Panc1 (cell line): ENCODE measurements around the gene ALDH1A3.

Experiments
- POLR2AphosphoS5 ChIP-seq: IDR thresholded peaks from 2 replicates; pipeline ENCODE4 v1.6.1; 2012; ENCODE audit warnings: mild to moderate bottlenecking, low read depth, low read length, moderate library complexity
- SIN3A ChIP-seq: IDR thresholded peaks from 2 replicates; pipeline ENCODE4 v1.6.1; 2012; ENCODE audit warnings: low read depth, mild to moderate bottlenecking, low read length, moderate library complexity, borderline replicate concordance; ENCODE audit not compliant: insufficient read depth
- TCF7L2 ChIP-seq: IDR thresholded peaks from 2 replicates; pipeline ENCODE4 v1.6.1; 2011; ENCODE audit warnings: mild to moderate bottlenecking, low read depth, low read length, inconsistent platforms
- TF ChIP-seq, protein P1 (sequence below): fragments of 450-650 bp; IDR thresholded peaks from 2 replicates; pipeline ENCODE4 v1.5.1; 2017; ENCODE audit warnings: mild to moderate bottlenecking
- TF ChIP-seq, protein P2 (sequence below), 2 experiments: IDR thresholded peaks; 2 replicates each; pipeline ENCODE4 v1.6.1; 2011 to 2012; ENCODE audit warnings: low read depth in 2 of 2, control low read depth in 1 of 2, low read length in 1 of 2, mild to moderate bottlenecking in 1 of 2, moderate library complexity in 1 of 2; ENCODE audit not compliant: insufficient read depth in 1 of 2

DNA sequence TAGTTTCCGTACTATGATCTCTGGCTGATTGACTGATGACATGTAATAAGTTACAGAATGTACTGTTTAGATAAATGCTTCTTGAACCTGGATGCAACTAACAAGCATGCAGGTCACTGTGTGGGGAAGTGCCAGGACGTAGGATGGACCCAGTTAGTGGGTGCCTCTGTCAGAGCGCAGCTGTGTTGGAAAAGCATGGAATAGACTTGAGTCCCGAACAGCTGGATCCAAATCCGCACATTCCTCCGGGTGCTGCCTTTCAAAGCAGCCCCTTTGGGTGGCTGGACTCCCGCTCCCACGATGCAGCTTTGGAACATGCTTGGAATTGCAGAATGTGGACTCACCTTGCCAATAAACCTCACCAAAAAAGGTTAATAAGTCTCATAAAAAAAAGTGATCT is 35.5 kb upstream of the ALDH1A3 start:
- TF ChIP-seq, protein P1, sequence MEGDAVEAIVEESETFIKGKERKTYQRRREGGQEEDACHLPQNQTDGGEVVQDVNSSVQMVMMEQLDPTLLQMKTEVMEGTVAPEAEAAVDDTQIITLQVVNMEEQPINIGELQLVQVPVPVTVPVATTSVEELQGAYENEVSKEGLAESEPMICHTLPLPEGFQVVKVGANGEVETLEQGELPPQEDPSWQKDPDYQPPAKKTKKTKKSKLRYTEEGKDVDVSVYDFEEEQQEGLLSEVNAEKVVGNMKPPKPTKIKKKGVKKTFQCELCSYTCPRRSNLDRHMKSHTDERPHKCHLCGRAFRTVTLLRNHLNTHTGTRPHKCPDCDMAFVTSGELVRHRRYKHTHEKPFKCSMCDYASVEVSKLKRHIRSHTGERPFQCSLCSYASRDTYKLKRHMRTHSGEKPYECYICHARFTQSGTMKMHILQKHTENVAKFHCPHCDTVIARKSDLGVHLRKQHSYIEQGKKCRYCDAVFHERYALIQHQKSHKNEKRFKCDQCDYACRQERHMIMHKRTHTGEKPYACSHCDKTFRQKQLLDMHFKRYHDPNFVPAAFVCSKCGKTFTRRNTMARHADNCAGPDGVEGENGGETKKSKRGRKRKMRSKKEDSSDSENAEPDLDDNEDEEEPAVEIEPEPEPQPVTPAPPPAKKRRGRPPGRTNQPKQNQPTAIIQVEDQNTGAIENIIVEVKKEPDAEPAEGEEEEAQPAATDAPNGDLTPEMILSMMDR, result no peak
- TF ChIP-seq SIN3A, result no peak
- TF ChIP-seq, protein P2, sequence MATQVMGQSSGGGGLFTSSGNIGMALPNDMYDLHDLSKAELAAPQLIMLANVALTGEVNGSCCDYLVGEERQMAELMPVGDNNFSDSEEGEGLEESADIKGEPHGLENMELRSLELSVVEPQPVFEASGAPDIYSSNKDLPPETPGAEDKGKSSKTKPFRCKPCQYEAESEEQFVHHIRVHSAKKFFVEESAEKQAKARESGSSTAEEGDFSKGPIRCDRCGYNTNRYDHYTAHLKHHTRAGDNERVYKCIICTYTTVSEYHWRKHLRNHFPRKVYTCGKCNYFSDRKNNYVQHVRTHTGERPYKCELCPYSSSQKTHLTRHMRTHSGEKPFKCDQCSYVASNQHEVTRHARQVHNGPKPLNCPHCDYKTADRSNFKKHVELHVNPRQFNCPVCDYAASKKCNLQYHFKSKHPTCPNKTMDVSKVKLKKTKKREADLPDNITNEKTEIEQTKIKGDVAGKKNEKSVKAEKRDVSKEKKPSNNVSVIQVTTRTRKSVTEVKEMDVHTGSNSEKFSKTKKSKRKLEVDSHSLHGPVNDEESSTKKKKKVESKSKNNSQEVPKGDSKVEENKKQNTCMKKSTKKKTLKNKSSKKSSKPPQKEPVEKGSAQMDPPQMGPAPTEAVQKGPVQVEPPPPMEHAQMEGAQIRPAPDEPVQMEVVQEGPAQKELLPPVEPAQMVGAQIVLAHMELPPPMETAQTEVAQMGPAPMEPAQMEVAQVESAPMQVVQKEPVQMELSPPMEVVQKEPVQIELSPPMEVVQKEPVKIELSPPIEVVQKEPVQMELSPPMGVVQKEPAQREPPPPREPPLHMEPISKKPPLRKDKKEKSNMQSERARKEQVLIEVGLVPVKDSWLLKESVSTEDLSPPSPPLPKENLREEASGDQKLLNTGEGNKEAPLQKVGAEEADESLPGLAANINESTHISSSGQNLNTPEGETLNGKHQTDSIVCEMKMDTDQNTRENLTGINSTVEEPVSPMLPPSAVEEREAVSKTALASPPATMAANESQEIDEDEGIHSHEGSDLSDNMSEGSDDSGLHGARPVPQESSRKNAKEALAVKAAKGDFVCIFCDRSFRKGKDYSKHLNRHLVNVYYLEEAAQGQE (IDR thresholded peaks at IDR 0.05; ENCODE audit: insufficient read depth in 1 of 2, low read depth in 2 of 2, low read length in 1 of 2), result no peak
- TF ChIP-seq POLR2AphosphoS5, result no peak
- TF ChIP-seq TCF7L2, result no peak
